A673 (cell line): Measurements from ENCODE around the gene ST6GALNAC2. TPM values are rescaled to one million over a fixed set of nuclear protein-coding genes. Genes with fewer than 3 reads are reported as not detected.
A peak's percentile ranks its signal among the peaks of the same experiment; 100 is the strongest.

ENCODE experiments used
- BruUV-seq: library from RNA; stranded (reverse); fragments of 400-500 nt; replicated peaks from 2 replicates; lab custom pipeline; 2021; lab: Mats Ljungman, UMichigan
- CTCF ChIA-PET: fragments of 300-600 bp; sonication (Branson Sonifier 250); formaldehyde crosslinking; loops from one replicate; lab custom pipeline; 2022; ENCODE audit warnings: antibody characterized with exemption; lab: Charles Lee
- POLR2A ChIA-PET: fragments of 300-600 bp; sonication (Branson Sonifier 250); formaldehyde crosslinking; loops from one replicate; lab custom pipeline; 2022; ENCODE audit warnings: antibody characterized with exemption; ENCODE audit not compliant: low non-redundant PET; lab: Charles Lee
- DNase-seq: peaks from one replicate; pipeline ENCODE4 v3.0.0-alpha.2; 2015; ENCODE audit warnings: low spot score
- H3K27ac ChIP-seq: fragments of 200-600 bp; sonication (generic); 2 replicates; pipeline ENCODE4 v1.5.1; 2016; ENCODE audit warnings: mixed run types, low read depth, mild to moderate bottlenecking, mixed read lengths, antibody characterized with exemption, low read length; ENCODE audit not compliant: poor library complexity, severe bottlenecking
- H3K27me3 ChIP-seq: fragments of 200-600 bp; sonication (generic); replicated peaks from 2 replicates; pipeline ENCODE4 v1.6.1; 2017; ENCODE audit warnings: mixed run types, low read depth, mild to moderate bottlenecking, mixed read lengths, antibody characterized with exemption, low read length; ENCODE audit not compliant: insufficient read depth, poor library complexity
- H3K36me3 ChIP-seq: fragments of 200-600 bp; sonication (generic); 2 replicates; pipeline ENCODE4 v1.6.1; 2016; ENCODE audit warnings: mixed run types, mild to moderate bottlenecking, mixed read lengths, antibody characterized with exemption, low read length; ENCODE audit not compliant: insufficient read depth, poor library complexity, severe bottlenecking
- H3K4me1 ChIP-seq: fragments of 200-600 bp; sonication (generic); 2 replicates; pipeline ENCODE4 v1.6.1; 2017; ENCODE audit warnings: mixed run types, mild to moderate bottlenecking, mixed read lengths, antibody characterized with exemption, low read length; ENCODE audit not compliant: insufficient read depth, poor library complexity, severe bottlenecking
- H3K4me3 ChIP-seq: fragments of 200-600 bp; sonication (generic); 2 replicates; pipeline ENCODE4 v1.5.1; 2016; ENCODE audit warnings: low read depth, mixed run types, mild to moderate bottlenecking, mixed read lengths, low read length; ENCODE audit not compliant: poor library complexity, severe bottlenecking
- H3K9me3 ChIP-seq: fragments of 200-600 bp; sonication (generic); 2 replicates; pipeline ENCODE4 v1.6.1; 2016; ENCODE audit warnings: mixed run types, low read depth, mild to moderate bottlenecking, mixed read lengths, antibody characterized with exemption, low read length; ENCODE audit not compliant: poor library complexity, severe bottlenecking
- CTCF ChIP-seq: fragments of 300-800, 200-600 bp; sonication (generic); conservative IDR thresholded peaks from 2 replicates; pipeline ENCODE4 v1.5.1; 2017; ENCODE audit warnings: low read depth, mild to moderate bottlenecking, antibody characterized with exemption, low read length, moderate library complexity, mixed read lengths
- EZH2 ChIP-seq: fragments of 200-600 bp; sonication (generic); IDR thresholded peaks from 2 replicates; pipeline ENCODE4 v1.6.1; 2017; ENCODE audit warnings: borderline replicate concordance, low read depth, mild to moderate bottlenecking, mixed read lengths, antibody characterized with exemption, low read length; ENCODE audit not compliant: poor library complexity, severe bottlenecking
- intact Hi-C: fragments of 100-400 bp; cut with micrococcal nuclease; formaldehyde crosslinking; loops from one replicate; pipeline ENCODE4 v1.10.0; 2022; ENCODE audit not compliant: unreplicated experiment
- total RNA-seq: library from RNA; stranded (reverse); gene quantifications from 2 replicates; pipeline ENCODE4 v1.2.3, GENCODE V29; 2021

Gene ST6GALNAC2
- total RNA-seq, 1 experiment from 2014 or later: not detected

DNA sequence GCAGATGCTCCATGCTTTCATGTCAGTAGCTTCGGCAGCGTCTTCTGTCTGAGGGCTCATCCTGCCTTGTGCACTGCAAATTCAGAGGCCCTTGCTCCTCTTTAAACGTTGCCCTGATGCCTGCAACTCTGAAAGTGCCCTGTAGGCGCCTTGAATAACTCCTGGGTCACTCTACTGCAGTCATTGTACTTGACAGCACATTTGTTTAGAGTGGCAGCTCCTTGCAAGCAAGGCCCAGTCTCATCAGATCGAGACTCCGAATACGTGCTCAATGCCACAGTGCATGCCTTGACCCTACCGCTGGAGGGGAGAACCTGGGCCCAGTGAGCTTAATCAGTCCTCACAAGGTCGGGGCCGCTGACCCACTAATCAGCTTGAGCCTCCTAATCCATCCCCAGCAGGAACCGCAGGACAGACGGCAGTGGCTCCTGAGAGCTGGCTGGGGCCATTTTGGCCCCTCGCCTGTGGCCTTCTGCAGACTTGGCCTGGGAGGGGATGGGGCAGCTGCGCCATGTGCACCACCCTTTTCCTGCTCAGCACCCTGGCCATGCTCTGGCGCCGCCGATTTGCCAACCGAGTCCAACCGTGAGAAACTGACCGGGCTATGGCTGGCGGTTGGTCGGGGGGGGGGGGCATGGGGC, 45.9 kb downstream of the ST6GALNAC2 start, which contains the start of gene PRCD:
PRCD (plus strand) TSS at position 414 of the 641 bp plus-strand sequence; CDS start at position 512, 98 bp downstream.
- DNase-seq: no peak
- intact Hi-C loops: no loop called here
- no TSS peak for BruUV-seq
- Histone ChIP-seq H3K27ac (no peak within 1 kb of the TSS), H3K4me1 (peaks cover 26% of the 10 kb centered on the region), H3K9me3 (no peaks in the 10 kb centered on the region), H3K36me3 (no peaks in the 10 kb centered on the region), H3K27me3 (peaks cover 5% of the 10 kb centered on the region), H3K4me3 (no peak within 1 kb of the TSS)
- POLR2A ChIA-PET: interaction anchor here (0.6 kb wide), 1 partner anchor 1570 kb away, joined by 5 read pairs; no protein-coding TSS in a partner anchor
- CTCF ChIA-PET: interaction anchor here (0.6 to 1.7 kb wide), 3 partner anchors 16 to 144 kb away, joined by 3 to 8 read pairs (median 6); no protein-coding TSS in a partner anchor
- TF ChIP-seq EZH2 (no peak), CTCF (no peak)

DNA sequence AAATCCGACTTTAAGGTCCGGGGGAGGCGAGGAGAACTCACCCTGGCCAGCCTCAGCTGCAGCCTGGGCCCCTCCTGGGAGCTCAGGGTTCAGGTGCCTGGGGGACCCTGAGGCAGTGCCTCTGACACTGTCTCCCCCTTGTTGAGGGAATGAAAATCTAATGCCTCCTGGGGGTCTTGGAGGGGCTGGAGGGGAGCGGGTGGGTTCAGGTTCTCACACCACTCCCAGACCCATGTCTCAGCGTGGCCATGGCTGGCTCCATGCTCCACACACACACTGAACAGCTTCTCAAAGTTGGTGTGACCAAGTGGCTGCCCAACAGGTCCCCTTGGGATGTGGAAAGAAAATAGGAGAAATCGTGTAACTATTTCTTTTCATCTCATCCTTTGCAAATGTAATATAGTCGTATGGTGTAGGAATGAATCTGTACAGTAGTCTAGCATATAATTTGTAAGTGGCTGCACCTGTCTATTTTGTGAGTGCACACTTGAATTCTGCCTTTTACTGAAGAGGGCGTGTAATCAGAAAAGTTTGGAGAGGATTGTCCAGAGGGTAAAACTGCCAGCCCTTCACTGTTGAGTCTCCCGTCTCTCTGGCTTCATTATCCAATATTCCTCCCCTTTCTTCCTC, 46.6 kb downstream of the ST6GALNAC2 start:
- no peak overlapping the region for H3K4me3 ChIP-seq
- H3K4me1 ChIP-seq: peaks cover 19% of the 10 kb centered on the region
- no peaks in the 10 kb centered on the region for H3K36me3 ChIP-seq
- H3K27ac ChIP-seq: no peak overlapping the region
- H3K9me3 ChIP-seq: no peaks in the 10 kb centered on the region
- no TSS peak for BruUV-seq
- ChIA-PET CTCF (no interaction called here), POLR2A (no interaction called here)
- DNase-seq: no peak
- peaks cover 5% of the 10 kb centered on the region for H3K27me3 ChIP-seq
- intact Hi-C loops: no loop called here
- TF ChIP-seq EZH2: no peak
- no peak for TF ChIP-seq CTCF

DNA sequence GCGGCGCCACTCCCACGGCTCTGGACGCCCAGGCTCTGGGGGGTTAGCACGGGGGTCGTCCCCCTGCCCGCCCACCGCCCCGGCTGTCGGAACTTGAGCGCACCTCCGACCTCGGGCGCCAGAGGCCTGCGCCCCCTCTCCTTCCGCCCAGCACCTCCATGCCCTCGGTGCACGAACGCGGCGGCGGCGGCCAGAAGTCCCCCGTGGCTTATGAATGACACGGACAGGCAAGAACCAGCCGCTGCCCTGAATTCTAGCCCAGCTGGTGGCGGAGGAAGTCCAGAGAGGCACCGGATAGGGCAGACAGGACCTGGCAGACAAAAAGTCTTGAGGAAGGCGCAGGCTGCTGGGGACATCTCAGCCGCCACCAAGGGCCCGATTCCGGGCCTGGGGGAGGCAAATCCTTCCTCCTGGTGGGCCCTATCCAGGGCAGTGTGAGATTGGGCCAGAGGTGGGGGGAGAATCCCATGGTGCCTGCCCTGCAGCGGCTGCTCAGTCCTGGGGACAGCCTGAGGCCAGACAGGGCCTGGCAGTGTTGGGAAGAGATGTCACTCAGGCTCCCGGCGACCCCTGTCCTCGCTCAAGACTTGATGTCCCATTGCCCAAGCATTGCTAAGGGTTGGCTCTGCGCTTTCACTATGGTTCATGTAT, 47.3 kb downstream of the ST6GALNAC2 start:
- peaks cover 12% of the 10 kb centered on the region for H3K4me1 ChIP-seq
- no peak for DNase-seq
- POLR2A ChIA-PET: no interaction called here
- CTCF ChIA-PET: no interaction called here
- H3K9me3 ChIP-seq: no peaks in the 10 kb centered on the region
- H3K27me3 ChIP-seq: peaks cover 5% of the 10 kb centered on the region
- no peaks in the 10 kb centered on the region for H3K36me3 ChIP-seq
- peak overlapping the region; percentile 42 for H3K4me3 ChIP-seq
- intact Hi-C loops: no loop called here
- no TSS peak for BruUV-seq
- no peak overlapping the region for H3K27ac ChIP-seq
- no peak for TF ChIP-seq CTCF
- TF ChIP-seq EZH2: no peak
